ENCODE data around the gene PKP1.

DNA sequence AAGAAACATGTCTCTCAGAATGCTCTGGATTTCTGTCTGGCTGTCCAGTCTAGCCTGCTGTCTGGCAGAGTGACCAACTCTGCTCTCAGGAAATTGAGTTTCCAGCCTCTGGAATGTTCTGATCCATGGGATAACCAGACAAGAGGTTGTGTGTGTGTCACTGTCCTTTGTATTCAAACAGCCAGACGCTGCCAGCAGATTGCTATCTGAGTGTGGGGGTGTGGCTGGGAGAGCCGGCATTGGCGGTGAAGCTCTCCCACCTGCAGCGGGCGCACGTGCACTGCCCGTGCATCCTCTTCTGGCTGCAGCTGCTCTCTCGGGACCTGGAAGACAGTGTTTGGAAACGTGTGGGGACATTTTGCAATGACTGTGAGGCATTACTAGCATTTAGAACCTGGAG is 26.1 kb downstream of the PKP1 start:
- peak in 3 of 6 experiments; percentile 27 to 39 (median 28) for TF ChIP-seq CTCF (IDR thresholded peaks at IDR 0.05)
- TF ChIP-seq POLR2A (IDR thresholded peaks at IDR 0.05), result no peak
